ENCODE measurements around the gene ARHGEF3. TPM values are rescaled to one million over a fixed set of nuclear protein-coding genes. Genes with fewer than 3 reads are reported as not detected.

ARHGEF3 gene
- total RNA-seq, 1 experiment from 2014 or later, result 4.4 TPM

GRCh38 chr3:56706629-56707028 is 95.1 kb downstream of the ARHGEF3 start:
- no peaks in the 10 kb centered on the region for H3K9me3 ChIP-seq (ENCODE audit: control insufficient read depth, low read depth, low read length)
- no peaks in the 10 kb centered on the region for H3K4me1 ChIP-seq (ENCODE audit: insufficient read depth, low read length)
- H3K4me2 ChIP-seq (ENCODE audit: insufficient read depth, insufficient read length, low read length), result no peak overlapping the region
- H3K9ac ChIP-seq (ENCODE audit: extremely low read depth, insufficient read length, low read length), result no peak overlapping the region
- H2BK20ac ChIP-seq (ENCODE audit: low read depth, low read length, poor library complexity, severe bottlenecking), result no peak overlapping the region
- H4K5ac ChIP-seq (ENCODE audit: insufficient read length, low read depth, low read length), result no peak overlapping the region
- Mint-ChIP-seq H3K4me3 (no peak overlapping the region), H3K9me3 (no peaks in the 10 kb centered on the region), H3K27ac (no peak overlapping the region), H3K36me3 (ENCODE audit: insufficient read depth in 1 of 3, low read depth in 3 of 3) (no peaks in the 10 kb centered on the region), H3K27me3 (ENCODE audit: low read depth) (no peaks in the 10 kb centered on the region), H3K4me1 (no peaks in the 10 kb centered on the region)
- H3K56ac ChIP-seq (ENCODE audit: insufficient read length, low read depth, low read length), result no peak overlapping the region
- H3K18ac ChIP-seq (ENCODE audit: insufficient read length, low read depth, low read length), result no peak overlapping the region
- H3T11ph ChIP-seq (ENCODE audit: low read length), result no peak overlapping the region
- DNase-seq, result no peak
- H2BK15ac ChIP-seq (ENCODE audit: low read depth, low read length), result no peak overlapping the region
- no peak overlapping the region for H4K91ac ChIP-seq (ENCODE audit: insufficient read length, low read depth, low read length)
- H4K8ac ChIP-seq (replicated peaks; ENCODE audit: insufficient read length, low read depth, low read length), result no peak overlapping the region
- H2BK12ac ChIP-seq (ENCODE audit: insufficient read length, low read depth, low read length), result no peak overlapping the region
- H4K20me1 ChIP-seq (ENCODE audit: control insufficient read depth, insufficient read depth, insufficient read length), result no peaks in the 10 kb centered on the region
- no peak for TF ChIP-seq CTCF (conservative IDR thresholded peaks at IDR 0.05)
- no peak overlapping the region for H3K14ac ChIP-seq (ENCODE audit: insufficient read depth, low read length)
- H2BK5ac ChIP-seq (ENCODE audit: insufficient read length, low read length), result no peak overlapping the region
- H3K79me2 ChIP-seq (ENCODE audit: insufficient read depth, low read length), result no peaks in the 10 kb centered on the region
- H3K4ac ChIP-seq (ENCODE audit: low read depth, low read length), result no peak overlapping the region
- no peak overlapping the region for H2AK5ac ChIP-seq (ENCODE audit: insufficient read length, low read length)
- no peak overlapping the region for H3K27ac ChIP-seq (ENCODE audit: insufficient read length, low read depth, low read length)
- H3K27me3 ChIP-seq (ENCODE audit: insufficient read depth, low read length), result no peaks in the 10 kb centered on the region
- H2BK120ac ChIP-seq (ENCODE audit: low read depth, low read length, poor library complexity, severe bottlenecking), result no peak overlapping the region
- no peak overlapping the region for H2AFZ ChIP-seq (ENCODE audit: low read length)
- H3K23ac ChIP-seq (ENCODE audit: insufficient read length, low read depth, low read length), result no peak overlapping the region
- no peaks in the 10 kb centered on the region for H3K23me2 ChIP-seq (ENCODE audit: insufficient read length, low read depth, low read length, poor library complexity, severe bottlenecking)
- H3K79me1 ChIP-seq (ENCODE audit: insufficient read depth, low read depth, low read length, poor library complexity, severe bottlenecking), result no peaks in the 10 kb centered on the region
